GM04504 (cell line): ENCODE measurements around the gene HLA-DOB.
"Not testable (repeated sequence)": the region's sequence is repeated elsewhere in the genome, so short reads cannot be mapped to it uniquely, and the experiment has no call there.

Experiments used
- DNase-seq: peaks from one replicate; pipeline ENCODE4 v3.0.0-alpha.2; 2012; ENCODE audit warnings: low read depth

The HLA-DOB gene

DNA sequence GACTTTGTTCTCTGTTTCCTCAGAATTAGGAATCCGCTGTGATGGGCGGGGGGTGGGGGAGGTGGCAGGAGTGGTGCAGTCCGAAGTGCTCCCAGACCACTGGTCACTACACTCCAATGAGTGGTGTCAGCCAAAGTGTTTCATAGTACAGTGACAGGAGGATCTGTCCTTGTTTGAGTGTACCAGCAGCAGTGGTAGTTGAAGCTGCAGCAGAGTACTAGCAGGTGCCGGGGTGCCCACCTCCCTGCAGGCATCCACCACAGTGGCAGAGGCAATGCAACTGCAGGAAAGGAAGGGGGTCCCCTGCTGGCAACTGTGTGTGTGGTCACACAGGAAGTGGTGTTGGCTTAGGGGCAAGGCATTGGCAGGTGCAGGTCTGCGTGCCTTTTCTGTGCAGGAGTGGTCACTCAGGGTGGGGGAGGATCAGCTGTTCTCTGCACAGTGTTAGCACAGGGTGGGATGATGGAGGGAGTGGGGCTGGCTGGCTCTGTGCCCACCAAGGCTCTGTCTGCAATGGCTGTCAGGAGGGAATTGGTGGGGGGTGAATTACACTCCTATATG is 9.7 kb downstream of the HLA-DOB start:
- no peak for DNase-seq

DNA sequence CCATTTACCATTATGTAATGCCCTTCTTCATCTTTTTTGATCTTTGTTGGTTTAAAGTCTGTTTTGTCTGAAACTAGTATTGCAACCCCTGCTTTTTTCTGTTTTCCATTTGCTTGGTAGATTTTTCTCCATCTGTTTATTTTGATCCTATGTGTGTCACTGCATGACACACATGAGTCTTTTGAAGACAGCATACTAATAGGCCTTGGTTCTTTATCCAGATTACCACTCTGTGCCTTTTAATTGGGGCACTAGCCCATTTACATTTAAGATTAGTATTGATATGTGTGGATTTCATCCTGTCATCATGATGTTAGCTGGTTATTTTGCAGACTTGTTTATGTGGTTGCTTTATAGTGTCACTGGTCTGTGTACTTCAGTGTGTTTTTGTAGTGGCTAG is 11.4 kb downstream of the HLA-DOB start:
- not testable (repeated sequence) for DNase-seq

DNA sequence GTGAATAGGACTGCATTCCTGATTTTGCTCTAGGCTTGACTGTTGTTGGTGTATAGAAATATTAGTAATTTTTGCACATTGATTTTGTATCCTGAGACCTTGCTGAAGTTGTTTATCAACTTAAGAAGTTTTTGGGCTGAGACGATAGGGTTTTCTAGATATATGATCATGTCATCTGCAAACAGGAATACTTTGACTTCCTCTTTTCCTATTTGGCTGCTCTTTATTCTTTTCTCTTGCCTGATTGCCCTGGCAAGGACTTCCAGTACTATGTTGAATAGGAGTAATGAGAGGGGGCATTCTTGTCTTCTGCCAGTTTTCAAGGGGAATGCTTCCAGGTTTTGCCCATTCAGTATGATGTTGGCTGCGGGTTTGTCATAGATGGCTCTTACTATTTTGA is 13.4 kb downstream of the HLA-DOB start:
- no peak for DNase-seq

DNA sequence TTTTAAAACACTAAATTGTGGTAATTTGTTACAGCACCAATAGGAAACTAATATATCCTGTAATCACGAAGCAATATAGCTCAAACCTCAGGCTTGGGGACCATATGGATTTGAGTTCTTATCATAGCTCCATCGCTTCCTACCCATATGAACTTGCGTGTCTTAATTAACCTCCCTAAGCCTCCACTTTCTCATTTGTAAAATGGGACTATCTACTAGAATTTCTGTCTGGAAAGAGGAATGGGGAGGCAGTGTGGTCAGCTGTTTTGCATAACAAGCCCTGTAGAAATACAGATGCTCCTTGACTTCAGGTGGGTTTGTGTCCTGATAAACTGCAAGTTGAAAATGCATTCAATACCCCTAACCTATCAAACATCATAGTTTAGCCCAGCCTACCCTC is 17.1 kb downstream of the HLA-DOB start:
- no peak for DNase-seq

DNA sequence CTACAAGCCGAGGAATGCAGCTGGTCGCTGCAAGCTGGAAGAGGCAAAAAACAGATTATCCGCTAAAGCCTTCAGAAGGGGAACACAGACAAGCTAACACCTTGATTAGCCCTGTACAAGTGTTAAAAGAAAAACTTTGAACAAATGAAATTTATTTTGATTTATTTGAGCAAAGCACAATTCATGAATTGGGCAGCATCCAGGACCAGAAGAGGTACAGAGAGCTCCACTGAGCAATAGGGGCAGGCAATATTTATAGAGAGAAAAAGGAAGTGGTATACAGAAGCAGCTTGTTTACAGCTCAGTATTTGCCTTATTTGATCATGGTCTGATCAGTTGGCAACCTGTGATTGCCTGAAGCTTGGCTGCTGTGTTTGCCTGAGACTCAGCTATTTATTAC is 17.6 kb downstream of the HLA-DOB start:
- no peak for DNase-seq

DNA sequence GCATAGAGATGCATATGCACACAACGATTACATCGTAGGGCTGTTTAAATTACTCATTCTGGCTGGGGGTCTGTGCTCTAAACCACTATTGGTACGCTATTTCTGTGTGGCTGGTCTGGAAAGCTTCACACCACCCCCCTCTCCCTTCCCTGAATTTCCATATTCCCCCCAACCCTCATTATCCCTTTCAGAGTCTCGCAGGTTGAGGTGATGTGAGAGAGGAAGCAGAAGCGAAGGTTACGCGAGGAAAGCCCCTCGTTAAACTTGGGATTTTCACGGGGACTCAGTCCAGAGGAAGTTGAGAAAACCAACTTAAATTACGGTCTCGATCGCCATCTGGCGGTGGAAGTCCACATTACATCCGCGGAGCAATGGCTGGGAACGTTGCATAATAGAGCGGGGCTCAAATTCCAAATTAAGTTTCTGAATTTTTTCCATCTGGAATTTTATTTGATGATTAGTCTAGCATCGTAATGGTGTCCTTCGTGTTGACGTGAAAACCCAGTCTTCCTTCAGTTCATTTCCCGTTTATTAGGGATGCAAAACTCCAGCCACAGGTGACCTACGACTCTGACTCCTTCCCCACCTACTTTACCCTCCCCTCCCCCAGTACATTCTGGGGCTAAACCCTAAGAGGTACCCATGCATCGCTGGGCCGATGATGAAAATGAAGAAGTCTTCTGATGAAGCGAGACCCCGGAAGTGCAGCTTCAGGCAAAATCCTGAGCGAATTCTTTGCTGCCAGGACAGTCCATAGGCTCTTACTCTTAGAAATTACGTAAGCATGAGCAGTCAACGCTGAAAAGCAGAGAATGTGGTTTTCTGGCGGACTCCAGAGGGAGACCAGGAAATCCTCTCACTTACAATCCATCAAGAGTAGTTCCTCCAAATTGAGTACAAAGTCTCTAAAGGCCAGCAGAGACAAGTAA is 19.7 kb downstream of the HLA-DOB start:
- DNase-seq = peak; percentile 21

DNA sequence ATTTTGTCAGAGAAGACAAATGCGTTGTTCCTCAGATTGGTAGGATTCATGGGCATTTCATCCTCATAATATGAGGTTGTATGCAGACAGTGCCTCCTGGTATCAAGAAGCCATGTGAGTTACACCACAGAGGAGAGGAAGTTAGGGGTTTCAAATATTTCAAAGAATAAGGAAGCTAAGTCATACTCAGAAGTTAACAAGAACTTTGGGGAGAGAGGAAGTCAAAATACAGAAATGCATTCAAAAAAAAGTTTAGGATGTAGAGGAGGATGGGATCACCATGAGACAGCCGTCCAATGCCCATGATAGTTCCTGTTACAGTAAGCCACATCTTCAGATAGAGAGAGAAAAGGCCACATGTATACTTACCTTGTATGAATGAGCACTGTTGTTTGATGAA is 22.3 kb downstream of the HLA-DOB start:
- DNase-seq = no peak

DNA sequence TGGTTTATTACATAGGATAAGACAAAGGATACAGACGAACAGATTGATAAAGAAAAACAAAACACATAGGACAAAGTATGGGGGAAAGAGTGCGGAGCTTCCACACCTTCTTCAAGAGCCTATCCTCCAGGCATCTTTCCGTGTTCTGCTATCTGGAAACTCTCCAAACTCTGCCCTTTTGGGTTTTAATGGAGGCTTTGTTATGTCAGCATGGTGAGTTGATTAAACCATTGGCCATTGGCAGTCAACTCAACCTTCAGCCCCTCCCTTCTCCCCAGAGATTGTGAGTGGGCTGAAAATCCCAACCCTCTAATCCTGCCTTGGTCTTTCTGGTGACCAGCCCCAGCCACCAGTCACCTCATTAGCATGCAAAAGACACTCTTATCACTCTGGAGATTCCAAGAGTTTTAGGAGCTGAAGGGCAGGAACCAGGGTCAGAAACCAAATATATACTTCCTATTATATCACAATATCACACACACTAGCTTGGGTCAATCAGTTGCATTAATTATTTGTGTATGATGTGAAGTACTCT is 23.8 kb downstream of the HLA-DOB start:
- DNase-seq = no peak

DNA sequence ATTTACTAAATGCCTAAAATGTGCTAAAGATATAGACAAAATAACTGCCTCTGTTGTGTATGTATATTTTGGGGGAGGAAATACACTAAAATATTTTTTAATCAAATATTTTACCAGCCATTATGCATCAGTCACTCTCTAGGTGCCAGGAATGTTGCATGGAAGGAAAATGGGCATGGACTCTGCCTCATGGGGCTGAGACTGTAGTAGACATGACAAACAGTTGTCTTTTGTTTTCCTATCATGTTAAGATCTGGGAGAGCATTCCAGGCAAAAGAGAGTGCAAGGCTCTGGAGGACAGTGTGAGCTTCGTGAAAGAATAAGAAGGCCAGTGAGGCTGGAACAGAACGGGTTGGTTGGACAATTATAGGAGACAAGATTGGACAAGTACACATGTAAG is 26.5 kb downstream of the HLA-DOB start:
- DNase-seq = no peak

DNA sequence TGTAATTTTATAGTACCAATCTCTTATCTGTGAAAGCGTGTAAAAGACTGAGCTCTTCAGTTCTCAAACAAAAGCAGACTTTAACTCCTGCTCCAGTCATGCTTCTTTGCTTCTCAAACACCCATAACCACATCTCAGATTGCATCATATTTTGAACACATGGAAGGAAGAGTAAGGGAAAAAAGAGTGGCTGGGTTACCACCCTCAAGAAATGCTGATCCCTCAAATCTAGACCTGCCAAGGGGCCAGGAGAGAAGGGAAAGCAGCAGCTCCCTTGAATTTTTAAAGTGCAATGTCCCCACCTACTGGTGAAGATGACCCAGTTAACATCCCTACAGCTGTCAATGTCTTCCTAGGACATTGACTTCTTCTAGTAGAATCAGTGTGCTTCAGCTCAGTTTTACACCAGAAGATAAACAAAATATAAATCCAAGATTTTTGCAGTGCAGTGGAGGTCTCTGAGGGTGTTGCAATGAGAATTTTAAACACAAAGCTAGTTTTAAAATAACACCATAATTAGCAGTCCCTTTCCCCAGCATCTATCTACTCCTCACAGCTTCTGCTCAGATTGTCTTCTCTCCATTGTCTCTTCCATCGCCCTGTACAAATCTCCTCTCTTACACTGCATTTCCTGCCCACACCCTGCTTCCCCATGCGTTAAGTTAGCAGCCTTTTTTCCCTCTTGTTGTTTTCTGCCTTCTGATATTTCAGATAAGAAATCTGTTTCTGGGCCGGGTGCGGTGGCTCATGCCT is 30.8 kb downstream of the HLA-DOB start:
- peak; percentile 24 for DNase-seq

DNA sequence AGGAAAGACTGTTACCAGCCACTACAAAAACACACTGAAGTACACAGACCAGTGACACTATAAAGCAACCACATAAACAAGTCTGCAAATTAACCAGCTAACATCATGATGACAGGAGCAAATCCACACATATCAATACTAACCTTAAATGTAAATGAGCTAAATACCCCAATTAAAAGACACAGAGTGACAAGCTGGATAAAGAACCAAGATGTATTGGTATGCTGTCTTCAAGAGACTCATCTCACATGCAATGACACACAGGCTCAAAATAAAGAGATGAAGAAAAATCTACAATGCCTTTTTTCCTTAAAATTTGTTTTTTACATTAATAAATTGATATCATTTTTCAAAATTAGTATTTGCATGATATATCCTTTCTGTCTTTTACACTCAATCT is 33.9 kb downstream of the HLA-DOB start:
- DNase-seq = not testable (repeated sequence)

DNA sequence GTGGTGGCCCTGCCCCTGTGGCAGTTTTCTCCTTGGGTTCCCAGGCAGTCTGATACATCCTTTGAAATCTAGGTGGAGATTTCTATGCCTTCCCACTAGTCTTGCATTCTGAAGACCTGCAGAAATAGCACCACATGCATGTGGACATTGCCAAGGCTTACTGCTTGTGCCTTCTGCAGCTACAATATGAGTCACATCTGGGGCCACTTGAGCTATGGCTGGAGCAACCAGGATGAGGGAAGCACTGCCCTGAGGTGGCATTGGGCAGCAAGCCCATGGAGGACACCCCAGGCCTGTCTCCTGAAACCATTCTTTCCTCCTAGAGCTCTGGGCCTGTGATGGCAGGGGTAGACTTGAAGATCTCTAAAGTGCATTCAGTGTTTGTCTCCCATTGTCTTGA is 37.8 kb downstream of the HLA-DOB start:
- no peak for DNase-seq

DNA sequence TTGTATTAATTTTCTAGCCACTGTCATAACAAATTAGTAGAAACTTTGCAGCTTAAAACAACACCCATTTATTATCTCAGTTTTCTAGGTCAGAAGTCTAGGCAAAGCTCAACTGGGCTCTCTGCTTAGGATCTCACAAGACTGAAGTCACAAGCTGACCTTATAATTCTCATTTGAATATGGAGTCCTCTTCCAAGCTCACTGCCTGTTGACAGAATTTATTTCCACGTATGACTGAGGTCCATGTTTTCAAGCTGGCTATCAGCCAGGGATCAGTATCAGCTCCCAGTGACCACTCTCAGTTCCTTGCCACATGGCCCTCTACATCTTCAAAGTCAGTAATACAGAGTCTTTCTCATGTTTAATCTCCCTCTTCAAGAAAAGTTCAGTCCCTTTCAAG is 41.7 kb downstream of the HLA-DOB start:
- no peak for DNase-seq

DNA sequence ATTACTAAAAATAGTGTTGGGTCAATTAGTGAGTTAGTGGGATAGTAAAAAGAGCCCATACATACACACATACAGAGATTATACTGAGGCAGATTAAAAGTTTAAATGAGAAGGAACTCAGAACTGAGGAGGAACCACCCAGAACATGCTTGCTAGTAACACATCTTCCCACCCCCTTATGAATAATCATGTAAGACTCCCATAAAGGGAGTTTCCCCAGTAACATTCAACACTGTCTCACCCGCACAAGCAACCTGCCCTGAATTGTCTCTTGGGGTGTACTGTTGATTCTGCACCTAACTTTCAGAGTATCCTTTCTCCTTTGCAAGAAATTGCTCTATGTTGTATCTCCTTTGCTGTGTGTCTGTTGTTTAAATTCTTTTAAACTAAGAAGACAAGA is 42.4 kb downstream of the HLA-DOB start:
- DNase-seq = no peak

DNA sequence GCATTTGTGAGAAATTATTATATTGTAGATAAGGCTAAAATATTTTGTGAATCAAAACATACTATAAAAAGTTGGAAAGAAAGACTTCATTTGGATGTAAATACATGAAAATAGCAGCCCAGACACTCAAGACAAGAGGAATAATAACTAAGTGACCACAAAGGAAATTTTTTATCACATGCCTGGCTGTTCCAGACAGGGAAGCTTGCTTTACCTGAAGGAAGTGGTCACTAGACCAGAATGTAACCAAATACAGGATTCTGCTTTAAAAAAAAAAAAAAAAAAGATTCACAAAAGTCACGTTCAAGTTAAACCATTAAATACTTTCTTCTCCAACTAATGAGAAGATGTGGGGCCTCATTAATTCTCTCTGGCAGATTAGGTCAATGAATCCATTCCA is 44.1 kb downstream of the HLA-DOB start:
- no peak for DNase-seq

DNA sequence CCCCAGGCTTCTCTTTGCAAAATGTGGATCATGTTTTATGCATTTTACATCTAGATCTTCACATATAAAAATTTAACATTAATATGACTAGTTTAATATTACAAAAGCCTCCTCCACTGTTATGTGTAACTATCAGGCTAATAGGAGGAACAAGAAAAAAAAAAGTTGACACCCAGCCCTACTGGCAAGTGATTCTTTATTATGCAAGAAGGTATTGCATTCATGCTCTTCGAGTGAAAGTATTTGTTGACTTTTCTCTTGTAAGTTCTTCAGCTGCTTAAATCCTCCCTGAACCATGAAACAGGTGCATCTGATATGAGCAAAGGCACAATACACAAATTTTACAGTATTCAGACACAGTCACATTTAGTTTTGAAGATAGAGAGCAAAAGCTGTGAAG is 52.8 kb downstream of the HLA-DOB start:
- no peak for DNase-seq

DNA sequence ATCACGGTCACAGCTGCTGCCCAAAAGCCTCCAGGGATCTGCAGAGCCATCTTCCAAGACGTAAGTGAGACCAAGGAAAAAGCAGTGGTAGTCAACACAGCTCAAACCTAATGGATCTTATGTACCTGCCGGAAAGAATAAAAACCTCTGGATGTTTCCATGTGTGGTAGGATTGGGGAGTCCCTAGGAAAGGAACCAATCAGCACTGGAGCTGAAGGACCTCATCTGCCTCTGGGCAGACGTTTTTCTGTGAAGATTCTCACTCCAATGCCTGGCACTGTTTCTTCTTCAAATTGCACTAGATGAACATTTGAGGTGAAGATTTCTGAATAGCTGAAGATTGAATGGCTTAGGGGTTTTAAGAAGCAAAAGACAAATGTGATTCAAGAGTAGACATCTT is 53.4 kb downstream of the HLA-DOB start, which contains the start of gene HLA-DQB2:
Gene HLA-DQB2, minus strand, starts transcription at position 112 of the 400 bp plus-strand sequence. Its CDS starts 62 bp downstream, at position 50.
- no peak for DNase-seq
